A673 (cell line): ENCODE data around the gene LACTBL1. TPM values are rescaled to one million over a fixed set of nuclear protein-coding genes. Genes with fewer than 3 reads are reported as not detected.
"Not testable (repeated sequence)": the region's sequence is repeated elsewhere in the genome, so short reads cannot be mapped to it uniquely, and the experiment has no call there.

Experiments used
- BruUV-seq: library from RNA; stranded (reverse); fragments of 400-500 nt; replicated peaks from 2 replicates; lab custom pipeline; 2021; lab: Mats Ljungman, UMichigan
- CTCF ChIA-PET: fragments of 300-600 bp; sonication (Branson Sonifier 250); formaldehyde crosslinking; loops from one replicate; lab custom pipeline; 2022; ENCODE audit warnings: antibody characterized with exemption; lab: Charles Lee
- POLR2A ChIA-PET: fragments of 300-600 bp; sonication (Branson Sonifier 250); formaldehyde crosslinking; loops from one replicate; lab custom pipeline; 2022; ENCODE audit warnings: antibody characterized with exemption; ENCODE audit not compliant: low non-redundant PET; lab: Charles Lee
- DNase-seq: peaks from one replicate; pipeline ENCODE4 v3.0.0-alpha.2; 2015; ENCODE audit warnings: low spot score
- H3K27ac ChIP-seq: fragments of 200-600 bp; sonication (generic); 2 replicates; pipeline ENCODE4 v1.5.1; 2016; ENCODE audit warnings: mixed run types, low read depth, mild to moderate bottlenecking, mixed read lengths, antibody characterized with exemption, low read length; ENCODE audit not compliant: poor library complexity, severe bottlenecking
- H3K27me3 ChIP-seq: fragments of 200-600 bp; sonication (generic); replicated peaks from 2 replicates; pipeline ENCODE4 v1.6.1; 2017; ENCODE audit warnings: mixed run types, low read depth, mild to moderate bottlenecking, mixed read lengths, antibody characterized with exemption, low read length; ENCODE audit not compliant: insufficient read depth, poor library complexity
- H3K36me3 ChIP-seq: fragments of 200-600 bp; sonication (generic); 2 replicates; pipeline ENCODE4 v1.6.1; 2016; ENCODE audit warnings: mixed run types, mild to moderate bottlenecking, mixed read lengths, antibody characterized with exemption, low read length; ENCODE audit not compliant: insufficient read depth, poor library complexity, severe bottlenecking
- H3K4me1 ChIP-seq: fragments of 200-600 bp; sonication (generic); 2 replicates; pipeline ENCODE4 v1.6.1; 2017; ENCODE audit warnings: mixed run types, mild to moderate bottlenecking, mixed read lengths, antibody characterized with exemption, low read length; ENCODE audit not compliant: insufficient read depth, poor library complexity, severe bottlenecking
- H3K4me3 ChIP-seq: fragments of 200-600 bp; sonication (generic); 2 replicates; pipeline ENCODE4 v1.5.1; 2016; ENCODE audit warnings: low read depth, mixed run types, mild to moderate bottlenecking, mixed read lengths, low read length; ENCODE audit not compliant: poor library complexity, severe bottlenecking
- H3K9me3 ChIP-seq: fragments of 200-600 bp; sonication (generic); 2 replicates; pipeline ENCODE4 v1.6.1; 2016; ENCODE audit warnings: mixed run types, low read depth, mild to moderate bottlenecking, mixed read lengths, antibody characterized with exemption, low read length; ENCODE audit not compliant: poor library complexity, severe bottlenecking
- CTCF ChIP-seq: fragments of 300-800, 200-600 bp; sonication (generic); conservative IDR thresholded peaks from 2 replicates; pipeline ENCODE4 v1.5.1; 2017; ENCODE audit warnings: low read depth, mild to moderate bottlenecking, antibody characterized with exemption, low read length, moderate library complexity, mixed read lengths
- EZH2 ChIP-seq: fragments of 200-600 bp; sonication (generic); IDR thresholded peaks from 2 replicates; pipeline ENCODE4 v1.6.1; 2017; ENCODE audit warnings: borderline replicate concordance, low read depth, mild to moderate bottlenecking, mixed read lengths, antibody characterized with exemption, low read length; ENCODE audit not compliant: poor library complexity, severe bottlenecking
- intact Hi-C: fragments of 100-400 bp; cut with micrococcal nuclease; formaldehyde crosslinking; loops from one replicate; pipeline ENCODE4 v1.10.0; 2022; ENCODE audit not compliant: unreplicated experiment
- total RNA-seq: library from RNA; stranded (reverse); gene quantifications from 2 replicates; pipeline ENCODE4 v1.2.3, GENCODE V29; 2021

LACTBL1 gene
- total RNA-seq, 1 experiment from 2014 or later, result 0.24 TPM

- H3K27me3 ChIP-seq, H3K36me3 ChIP-seq, H3K4me3 ChIP-seq, H3K4me1 ChIP-seq, H3K27ac ChIP-seq, BruUV-seq, POLR2A ChIA-PET, CTCF ChIA-PET, DNase-seq, intact Hi-C loops: not testable (repeated sequence)
- peaks cover 19% of the 10 kb centered on the region for H3K9me3 ChIP-seq
These were observed 19.7 kb upstream of the LACTBL1 start for GRCh38 chr1:22992384-22992783.

GRCh38 chr1:22983944-22984343 lies 11.3 kb upstream of the LACTBL1 start:
- no peak for DNase-seq
- H3K4me3 ChIP-seq, result no peak overlapping the region
- ChIA-PET POLR2A (no interaction called here), CTCF (interaction anchor here (0.6 kb wide), 1 partner anchor 199 kb away, joined by 3 read pairs; no protein-coding TSS in a partner anchor)
- no peak for TF ChIP-seq CTCF
- no peak for TF ChIP-seq EZH2
- intact Hi-C loops, result loop anchor here (10.0 kb wide), 1 partner anchor 81 kb away; no protein-coding TSS in a partner anchor
- no peaks in the 10 kb centered on the region for H3K27me3 ChIP-seq
- no peaks in the 10 kb centered on the region for H3K9me3 ChIP-seq
- H3K36me3 ChIP-seq, result no peaks in the 10 kb centered on the region
- no peak overlapping the region for H3K27ac ChIP-seq
- no peaks in the 10 kb centered on the region for H3K4me1 ChIP-seq
- BruUV-seq, result no TSS peak

- H3K27ac ChIP-seq, H3K4me3 ChIP-seq, BruUV-seq, DNase-seq, CTCF ChIA-PET, H3K4me1 ChIP-seq, H3K36me3 ChIP-seq, POLR2A ChIA-PET, H3K27me3 ChIP-seq, H3K9me3 ChIP-seq: not testable (repeated sequence)
- intact Hi-C loops, result loop anchor here (10.0 kb wide), 1 partner anchor 84 kb away; no protein-coding TSS in a partner anchor
These were observed 7.8 kb upstream of the LACTBL1 start for GRCh38 chr1:22980471-22980790.

- ChIA-PET CTCF (interaction anchor here (0.7 kb wide), 1 partner anchor 459 kb away, joined by 3 read pairs; no protein-coding TSS in a partner anchor), POLR2A (no interaction called here)
- DNase-seq, result peak; percentile 29
- Histone ChIP-seq H3K27ac (no peak overlapping the region), H3K4me1 (peaks cover under 1% of the 10 kb centered on the region), H3K36me3 (no peaks in the 10 kb centered on the region), H3K27me3 (no peaks in the 10 kb centered on the region), H3K9me3 (no peaks in the 10 kb centered on the region), H3K4me3 (no peak overlapping the region)
- TF ChIP-seq CTCF, result no peak
- no peak for TF ChIP-seq EZH2
- no TSS peak for BruUV-seq
- intact Hi-C loops, result loop anchor here (5.0 to 10.0 kb wide), 3 partner anchors 119 to 657 kb away; no protein-coding TSS in a partner anchor
These were observed 5.6 kb upstream of the LACTBL1 start for GRCh38 chr1:22978299-22978698.
